Activated T-helper 1 cell treated with anti-CD3 and anti-CD28 coated beads, Interleukin-12 subunit alpha, Interleukin-12 subunit beta, Interleukin-2, Interleukin-4 antibody, amounts not matched to agents 30 ng/mL and 10 ng/mL and 1 ng/mL, durations not matched to agents 14 hours and 24 hours and 36 hours (primary cell): Measurements from ENCODE around the gene CTNS. TPM values are rescaled to one million over a fixed set of nuclear protein-coding genes. Genes with fewer than 3 reads are reported as not detected.

Experiments used
- DNase-seq: peaks from one replicate; pipeline ENCODE4 v3.0.0; 2021; ENCODE audit warnings: low spot score
- H3K27ac Mint-ChIP-seq: one replicate; pipeline ENCODE4 v1.8.0; 2021; ENCODE audit warnings: mild to moderate bottlenecking, mixed read lengths
- H3K27me3 Mint-ChIP-seq: one replicate; pipeline ENCODE4 v1.8.0; 2022; ENCODE audit warnings: mild to moderate bottlenecking, moderate library complexity, mixed read lengths; ENCODE audit not compliant: insufficient read depth
- H3K36me3 Mint-ChIP-seq: one replicate; pipeline ENCODE4 v1.8.0; 2021; ENCODE audit warnings: low read depth, mixed read lengths
- H3K4me1 Mint-ChIP-seq: one replicate; pipeline ENCODE4 v1.8.0; 2021; ENCODE audit warnings: low read depth, mixed read lengths
- H3K4me3 Mint-ChIP-seq: one replicate; pipeline ENCODE4 v1.8.0; 2021; ENCODE audit warnings: mild to moderate bottlenecking, moderate library complexity, mixed read lengths
- H3K9me3 Mint-ChIP-seq: one replicate; pipeline ENCODE4 v1.8.0; 2021; ENCODE audit warnings: mixed read lengths
- intact Hi-C: fragments of 100-400 bp; cut with micrococcal nuclease; formaldehyde crosslinking; loops from one replicate; pipeline ENCODE4 v1.15.1; 2024
- total RNA-seq: library from RNA; stranded (reverse); gene quantifications from 2 replicates; pipeline ENCODE4 v1.2.3, GENCODE V29; 2022

The CTNS gene
- total RNA-seq, 1 donor from 2014 or later: 55.3 TPM

DNA sequence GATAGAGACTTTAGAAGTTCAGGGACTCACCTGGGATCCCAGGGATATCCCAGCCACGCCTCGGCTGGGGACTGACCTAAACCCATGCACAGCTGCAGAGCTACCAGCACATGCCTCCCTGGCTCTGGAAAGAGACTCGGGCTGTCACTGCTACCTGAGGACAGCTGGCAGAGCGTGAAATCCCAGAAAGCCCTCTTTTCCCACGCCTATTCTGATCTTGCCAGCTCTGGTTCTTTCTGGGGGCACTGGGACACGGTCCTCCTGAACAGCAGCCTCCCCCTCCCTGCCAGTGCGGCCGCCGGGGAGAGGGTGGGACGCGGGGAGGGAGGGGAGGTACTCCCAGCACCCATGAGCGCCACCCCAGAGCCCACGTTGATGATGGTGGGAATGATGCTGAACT lies 48.6 kb downstream of the CTNS start:
- no peak for DNase-seq
- no peak overlapping the region for H3K4me3 Mint-ChIP-seq
- intact Hi-C loops: no loop called here
- peaks cover 26% of the 10 kb centered on the region for H3K36me3 Mint-ChIP-seq
- H3K4me1 Mint-ChIP-seq: peaks cover 23% of the 10 kb centered on the region
- H3K27me3 Mint-ChIP-seq: no peaks in the 10 kb centered on the region
- H3K9me3 Mint-ChIP-seq: no peaks in the 10 kb centered on the region
- H3K27ac Mint-ChIP-seq: no peak overlapping the region

GRCh38 chr17:3688027-3688553 lies 51.5 kb downstream of the CTNS start:
- Mint-ChIP-seq H3K4me1 (peaks cover 29% of the 10 kb centered on the region), H3K9me3 (no peaks in the 10 kb centered on the region), H3K27ac (peak overlapping the region; percentile 40), H3K36me3 (peaks cover 24% of the 10 kb centered on the region), H3K27me3 (no peaks in the 10 kb centered on the region), H3K4me3 (no peak overlapping the region)
- DNase-seq: no peak
- intact Hi-C loops: no loop called here

DNA sequence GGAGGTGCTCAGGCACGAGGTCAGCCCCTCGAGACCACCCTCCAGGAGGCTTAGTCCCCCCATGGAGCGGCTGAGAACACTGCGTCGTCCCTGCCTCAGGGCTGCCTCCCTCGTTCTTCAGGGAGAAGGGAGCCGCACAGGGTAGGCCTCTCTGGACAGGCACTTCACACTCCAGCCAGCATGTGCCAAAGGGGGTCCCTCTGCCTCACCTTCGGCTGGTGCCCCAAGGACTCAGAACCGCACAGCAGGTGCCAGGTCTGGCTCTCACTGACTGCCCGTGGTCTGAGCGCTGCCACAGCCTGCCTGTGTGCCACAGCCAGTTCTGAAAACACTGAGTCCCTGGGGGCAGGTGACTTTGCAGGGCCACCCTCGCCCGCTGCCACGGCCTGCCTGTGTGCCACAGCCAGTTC lies 52.3 kb downstream of the CTNS start:
- H3K9me3 Mint-ChIP-seq: no peaks in the 10 kb centered on the region
- DNase-seq: no peak
- intact Hi-C loops: no loop called here
- H3K27ac Mint-ChIP-seq: no peak overlapping the region
- no peaks in the 10 kb centered on the region for H3K27me3 Mint-ChIP-seq
- peaks cover 24% of the 10 kb centered on the region for H3K36me3 Mint-ChIP-seq
- H3K4me1 Mint-ChIP-seq: peaks cover 31% of the 10 kb centered on the region
- H3K4me3 Mint-ChIP-seq: no peak overlapping the region

- intact Hi-C loops: no loop called here
Observed at GRCh38 chr17:3689262-3690093, 52.9 kb downstream of the CTNS start.

DNA sequence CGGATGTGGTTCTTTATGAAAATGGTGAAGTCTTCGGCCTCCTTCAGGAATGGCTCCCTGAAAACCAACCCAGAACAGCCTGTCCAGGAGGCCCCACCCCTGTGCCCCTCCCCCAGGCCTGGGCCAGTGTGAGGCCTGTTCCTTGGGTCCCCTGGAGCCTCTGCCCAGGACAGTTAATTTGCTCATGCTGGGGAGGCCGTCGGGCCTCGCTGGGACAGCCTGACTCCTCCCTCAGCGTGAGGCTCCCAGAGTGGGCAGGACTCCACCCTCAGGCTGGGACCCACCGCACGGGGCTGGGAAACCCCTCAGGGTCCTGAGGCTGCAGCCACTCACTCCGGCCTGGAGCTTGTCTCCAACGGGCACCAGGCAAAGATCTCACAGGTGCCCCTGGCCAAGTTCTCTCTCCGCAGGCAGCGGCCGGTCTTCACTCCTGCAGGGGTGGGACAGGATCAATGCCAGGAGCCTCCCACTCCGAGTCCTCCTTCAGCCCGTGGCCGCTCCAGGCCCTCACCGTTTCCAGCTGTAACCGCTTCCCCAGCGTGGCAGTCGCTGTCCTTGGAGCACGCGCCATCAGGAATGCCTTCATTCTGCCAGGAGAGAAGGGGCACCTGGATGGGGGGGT lies 53.6 kb downstream of the CTNS start:
- no peaks in the 10 kb centered on the region for H3K9me3 Mint-ChIP-seq
- intact Hi-C loops: no loop called here
- no peaks in the 10 kb centered on the region for H3K27me3 Mint-ChIP-seq
- DNase-seq: no peak
- H3K4me3 Mint-ChIP-seq: no peak overlapping the region
- H3K27ac Mint-ChIP-seq: no peak overlapping the region
- peaks cover 40% of the 10 kb centered on the region for H3K4me1 Mint-ChIP-seq
- peaks cover 30% of the 10 kb centered on the region for H3K36me3 Mint-ChIP-seq

More at GRCh38 chr17:3689262-3690093, 52.9 kb downstream of the CTNS start:
- no peak for DNase-seq
- Mint-ChIP-seq H3K4me3 (no peak overlapping the region), H3K27me3 (no peaks in the 10 kb centered on the region), H3K27ac (no peak overlapping the region), H3K36me3 (peaks cover 28% of the 10 kb centered on the region), H3K9me3 (no peaks in the 10 kb centered on the region), H3K4me1 (peaks cover 37% of the 10 kb centered on the region)

DNA sequence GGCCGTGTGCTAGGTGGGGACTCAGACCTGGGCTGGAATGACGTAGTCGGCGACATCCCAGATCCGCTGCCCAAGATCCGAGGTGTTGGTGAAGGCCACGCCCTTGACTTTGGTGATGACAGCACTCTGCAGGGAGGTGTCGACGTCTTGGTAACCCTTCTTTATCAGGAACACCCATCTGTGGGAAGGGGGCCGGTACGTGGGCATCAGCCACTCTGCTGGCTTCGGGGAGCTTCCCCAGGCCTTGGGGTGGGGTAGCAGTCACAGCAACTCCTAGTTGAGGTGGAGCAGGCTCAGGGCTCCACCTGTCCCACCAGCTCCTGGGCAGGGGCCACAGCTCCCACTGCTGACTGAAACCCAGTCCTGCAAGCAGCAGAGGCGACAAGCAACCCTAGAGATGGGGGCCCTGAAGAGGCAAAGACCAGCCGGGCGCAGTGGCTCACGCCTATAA lies 55.1 kb downstream of the CTNS start:
- H3K27ac Mint-ChIP-seq: no peak overlapping the region
- peaks cover 30% of the 10 kb centered on the region for H3K36me3 Mint-ChIP-seq
- H3K9me3 Mint-ChIP-seq: no peaks in the 10 kb centered on the region
- H3K4me1 Mint-ChIP-seq: peaks cover 40% of the 10 kb centered on the region
- intact Hi-C loops: no loop called here
- no peak overlapping the region for H3K4me3 Mint-ChIP-seq
- H3K27me3 Mint-ChIP-seq: no peaks in the 10 kb centered on the region
- DNase-seq: no peak

- no peaks in the 10 kb centered on the region for H3K27me3 Mint-ChIP-seq
Observed at GRCh38 chr17:3692346-3692745, 55.8 kb downstream of the CTNS start.

GRCh38 chr17:3693141-3693540 lies 56.6 kb downstream of the CTNS start:
- DNase-seq: no peak
- Mint-ChIP-seq H3K36me3 (peaks cover 30% of the 10 kb centered on the region), H3K4me3 (peak overlapping the region; percentile 77), H3K27ac (peak overlapping the region; percentile 18), H3K4me1 (peaks cover 40% of the 10 kb centered on the region), H3K9me3 (no peaks in the 10 kb centered on the region), H3K27me3 (no peaks in the 10 kb centered on the region)
- intact Hi-C loops: no loop called here

More at GRCh38 chr17:3692346-3692745, 55.8 kb downstream of the CTNS start:
- Mint-ChIP-seq H3K27ac (peak overlapping the region; percentile 55), H3K4me3 (peak overlapping the region; percentile 77), H3K4me1 (peaks cover 40% of the 10 kb centered on the region), H3K9me3 (no peaks in the 10 kb centered on the region), H3K36me3 (peaks cover 30% of the 10 kb centered on the region)
- intact Hi-C loops: no loop called here
- DNase-seq: no peak

DNA sequence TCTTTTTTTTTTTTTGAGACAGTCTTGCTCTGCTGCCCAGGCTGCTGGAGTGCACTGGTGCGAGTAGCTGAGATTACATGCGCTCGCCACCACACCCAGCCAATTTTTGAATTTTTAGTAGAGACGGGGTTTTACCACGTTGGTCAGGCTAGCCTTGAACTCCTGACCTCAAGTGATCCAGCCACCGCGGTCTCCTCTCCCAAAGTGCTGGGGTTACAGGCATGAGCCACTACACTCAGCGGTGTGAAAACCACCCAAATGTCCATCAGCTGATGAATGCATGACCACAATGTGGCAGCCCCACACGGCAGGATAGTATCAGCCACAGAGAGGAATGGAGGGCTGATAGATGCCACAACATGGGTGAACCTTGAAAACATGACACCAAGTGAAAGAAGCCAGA lies 57.3 kb downstream of the CTNS start:
- Mint-ChIP-seq H3K36me3 (peaks cover 26% of the 10 kb centered on the region), H3K27me3 (no peaks in the 10 kb centered on the region), H3K9me3 (peaks cover 4% of the 10 kb centered on the region), H3K27ac (peak overlapping the region; percentile 89), H3K4me1 (peaks cover 40% of the 10 kb centered on the region), H3K4me3 (peak overlapping the region; percentile 98)
- intact Hi-C loops: loop anchor here (2.0 kb wide), 1 partner anchor 25 kb away; the partner anchor contains the start of genes EMC6 and TAX1BP3
- DNase-seq: peak; percentile 38

DNA sequence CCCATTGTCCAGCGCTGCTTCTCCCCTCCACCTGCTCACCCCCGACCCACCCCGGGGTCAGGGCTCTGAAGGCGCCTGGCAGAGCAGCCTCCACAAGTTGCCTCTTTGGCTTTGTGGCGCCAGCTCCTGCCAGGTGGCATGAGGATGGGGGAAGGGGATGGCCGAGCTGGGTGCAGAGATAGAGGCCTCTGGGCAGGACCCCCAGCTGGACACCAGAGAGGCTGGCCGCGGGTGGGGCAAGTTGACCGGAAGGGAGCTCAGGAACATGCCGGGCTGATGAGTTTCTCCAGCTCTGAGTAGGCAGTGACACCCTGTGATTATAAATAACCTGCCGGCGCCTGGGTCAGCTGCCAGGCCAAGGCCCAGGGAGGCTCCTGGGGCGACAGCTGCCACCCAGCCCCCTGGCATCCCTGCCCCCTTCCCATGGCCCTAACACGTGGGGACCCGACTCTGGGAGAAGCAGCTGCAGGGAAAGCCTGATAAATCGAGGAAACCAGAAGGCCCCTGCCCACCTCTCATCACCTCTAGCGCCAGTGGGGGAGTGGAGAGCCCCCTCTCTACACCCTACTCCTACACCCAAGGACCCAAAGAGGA lies 58.7 kb downstream of the CTNS start:
- H3K27me3 Mint-ChIP-seq: no peaks in the 10 kb centered on the region
- DNase-seq: no peak
- H3K27ac Mint-ChIP-seq: peak overlapping the region; percentile 70
- intact Hi-C loops: loop anchor here (2.0 kb wide), 1 partner anchor 26 kb away; the partner anchor contains the start of genes EMC6 and TAX1BP3
- H3K4me3 Mint-ChIP-seq: peak overlapping the region; percentile 98
- H3K36me3 Mint-ChIP-seq: peaks cover 22% of the 10 kb centered on the region
- H3K9me3 Mint-ChIP-seq: peaks cover 4% of the 10 kb centered on the region
- H3K4me1 Mint-ChIP-seq: peaks cover 40% of the 10 kb centered on the region

DNA sequence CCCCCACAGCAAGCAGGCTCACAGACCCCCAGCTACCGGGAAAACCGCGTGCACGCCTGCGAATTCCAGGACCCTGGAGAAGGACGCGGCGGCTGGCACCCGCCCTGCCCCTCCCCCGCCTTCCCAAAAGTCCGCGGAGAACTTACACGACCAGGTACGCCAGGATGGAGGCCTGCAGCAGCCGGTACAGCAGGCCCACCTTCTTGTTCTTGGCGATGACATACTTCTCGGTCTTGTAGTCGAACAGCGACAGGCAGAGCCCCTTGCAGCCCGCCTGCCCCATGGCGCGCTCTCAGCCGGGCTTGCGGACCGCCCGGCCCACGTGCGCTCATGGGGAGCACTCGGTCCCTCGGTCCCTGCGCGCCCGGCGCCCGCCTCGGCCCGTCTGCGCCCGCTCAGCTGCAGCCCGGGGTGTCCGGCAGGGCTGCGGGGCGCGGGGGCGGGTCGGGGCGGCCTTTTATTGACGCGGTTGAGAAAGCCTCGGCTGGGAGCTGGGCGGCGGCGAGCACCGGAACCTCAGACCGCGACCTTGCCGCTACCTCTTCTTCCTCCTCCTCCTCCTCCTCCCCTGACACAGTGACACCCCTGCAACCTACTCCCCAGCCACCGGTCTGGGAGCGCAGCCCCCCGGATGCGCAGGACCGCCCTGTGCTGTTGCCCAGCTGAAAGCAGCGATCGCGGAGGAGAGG lies 59.3 kb downstream of the CTNS start, which contains the start of gene P2RX5:
TSS of gene P2RX5 (minus strand) at position 433 of the 689 bp plus-strand sequence. CDS start at position 283, 150 bp downstream.
- peak within 1 kb of the TSS; percentile 98 for H3K4me3 Mint-ChIP-seq
- H3K9me3 Mint-ChIP-seq: peaks cover 4% of the 10 kb centered on the region
- DNase-seq: peak; percentile 49
- H3K27ac Mint-ChIP-seq: peak within 1 kb of the TSS; percentile 93
- intact Hi-C loops: loop anchor here (1.0 to 2.0 kb wide), 3 partner anchors 15 to 27 kb away; partner anchors contain the start of genes EMC6, HASPIN and TAX1BP3
- H3K27me3 Mint-ChIP-seq: no peaks in the 10 kb centered on the region
- peaks cover 21% of the 10 kb centered on the region for H3K36me3 Mint-ChIP-seq
- peaks cover 40% of the 10 kb centered on the region for H3K4me1 Mint-ChIP-seq

GRCh38 chr17:3697103-3697476 lies 60.5 kb downstream of the CTNS start:
- Mint-ChIP-seq H3K4me1 (peaks cover 34% of the 10 kb centered on the region), H3K27ac (no peak overlapping the region), H3K4me3 (peak overlapping the region; percentile 26), H3K36me3 (peaks cover 21% of the 10 kb centered on the region), H3K9me3 (peaks cover 4% of the 10 kb centered on the region), H3K27me3 (no peaks in the 10 kb centered on the region)
- no peak for DNase-seq
- intact Hi-C loops: no loop called here
